GM21515 (cell line): ENCODE results near the gene UBE2J2.

Experiments used
- ATAC-seq: cut with Tn5 transposase; IDR thresholded peaks from one replicate; pipeline ENCODE4 v1.9.1; 2021; ENCODE audit not compliant: unreplicated experiment

UBE2J2 gene

GRCh38 chr1:1282998-1283397 is 9.3 kb upstream of the UBE2J2 start:
- no peak for ATAC-seq

- no peak for ATAC-seq
These were observed 8.1 kb upstream of the UBE2J2 start for GRCh38 chr1:1281533-1282321.

- ATAC-seq = no peak
These were observed 7.3 kb upstream of the UBE2J2 start for GRCh38 chr1:1280782-1281481.

- ATAC-seq = no peak
These were observed 5.4 kb upstream of the UBE2J2 start for GRCh38 chr1:1279028-1279427.

- ATAC-seq = no peak
These were observed 5.0 kb upstream of the UBE2J2 start for GRCh38 chr1:1278620-1279019.

GRCh38 chr1:1275836-1276235 is 2.2 kb upstream of the UBE2J2 start:
- ATAC-seq = no peak

- ATAC-seq = no peak
These were observed 1.3 kb upstream of the UBE2J2 start for GRCh38 chr1:1274931-1275431.

- no peak for ATAC-seq
These were observed 761 bp upstream of the UBE2J2 start for GRCh38 chr1:1274299-1274930.

GRCh38 chr1:1273209-1273511 is 494 bp downstream of the UBE2J2 start:
- peak; percentile 18 for ATAC-seq

- ATAC-seq = peak; percentile 10
These were observed 1.1 kb downstream of the UBE2J2 start for GRCh38 chr1:1272341-1273208.

GRCh38 chr1:1270813-1271212 is 2.8 kb downstream of the UBE2J2 start:
- no peak for ATAC-seq

GRCh38 chr1:1268284-1268682 is 5.4 kb downstream of the UBE2J2 start:
- no peak for ATAC-seq

- ATAC-seq = no peak
These were observed 6.0 kb downstream of the UBE2J2 start for GRCh38 chr1:1267488-1268283.

GRCh38 chr1:1264868-1265272 is 8.8 kb downstream of the UBE2J2 start:
- ATAC-seq = no peak

- no peak for ATAC-seq
These were observed 9.6 kb downstream of the UBE2J2 start for GRCh38 chr1:1264026-1264425.

- ATAC-seq = no peak
These were observed 10.9 kb downstream of the UBE2J2 start for GRCh38 chr1:1262758-1263157.

GRCh38 chr1:1262071-1262470 is 11.6 kb downstream of the UBE2J2 start:
- ATAC-seq = no peak

- no peak for ATAC-seq
These were observed 12.7 kb downstream of the UBE2J2 start for GRCh38 chr1:1260843-1261560.

GRCh38 chr1:1259951-1260600 is 13.6 kb downstream of the UBE2J2 start:
- ATAC-seq = no peak
